ENCODE data around the gene TCF3. TPM values are rescaled to one million over a fixed set of nuclear protein-coding genes. Genes with fewer than 3 reads are reported as not detected.

The TCF3 gene
- polyA plus RNA-seq, 3 donors = 2.4 to 36.2 (median 3.3) TPM

DNA sequence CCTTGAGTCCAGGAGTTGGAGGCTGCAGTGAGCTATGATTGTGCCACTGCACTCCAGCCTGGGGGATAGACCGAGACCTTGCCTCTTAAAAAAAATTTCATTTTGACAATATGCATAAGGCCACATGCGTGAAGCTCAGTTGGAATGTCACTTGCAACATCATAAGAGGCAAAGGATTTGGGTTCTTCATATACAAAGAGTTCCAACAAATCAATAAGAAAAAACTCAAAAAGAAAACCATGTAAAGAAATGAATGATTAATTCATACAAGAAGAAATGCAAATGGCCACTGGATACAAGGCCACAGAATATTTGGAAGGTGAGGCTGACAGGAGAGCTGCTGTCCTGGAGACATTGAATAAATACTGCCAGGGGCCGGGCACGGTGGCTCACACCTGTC, 9.6 kb upstream of the TCF3 start:
- Histone ChIP-seq H3K27me3 (ENCODE audit: control insufficient read depth in 2 of 2, insufficient read depth in 2 of 2, low read length in 2 of 2) (peaks cover 0 to 2% of the 10 kb centered on the region in 2 donors), H2AFZ (ENCODE audit: insufficient read depth, low read depth, low read length, poor library complexity, severe bottlenecking) (no peak overlapping the region), H3K27ac (ENCODE audit: low read depth in 1 of 2, low read length in 2 of 2) (no peak overlapping the region), H3K36me3 (replicated peaks in 1 of 2; ENCODE audit: control insufficient read depth in 1 of 2, insufficient read depth in 2 of 2, low read length in 2 of 2) (no peaks in the 10 kb centered on the region), H4K20me1 (ENCODE audit: insufficient read depth, low read length) (no peaks in the 10 kb centered on the region), H3K4me3 (replicated peaks in 1 of 3; ENCODE audit: low read depth in 2 of 3, low read length in 3 of 3) (no peak overlapping the region), H3K4me2 (replicated peaks; ENCODE audit: extremely low read depth, low read length, poor library complexity, severe bottlenecking) (no peak overlapping the region), H3K4me1 (ENCODE audit: control insufficient read depth in 1 of 2, insufficient read depth in 2 of 2, low read length in 2 of 2) (peaks cover 3 to 7% of the 10 kb centered on the region in 2 donors), H3K9ac (ENCODE audit: insufficient read depth, low read length, poor library complexity, severe bottlenecking) (no peak overlapping the region), H3K79me2 (ENCODE audit: insufficient read depth, low read length) (no peaks in the 10 kb centered on the region), H3K9me3 (replicated peaks in 1 of 2; ENCODE audit: control insufficient read depth in 1 of 2, insufficient read depth in 1 of 2, low read length in 2 of 2) (no peaks in the 10 kb centered on the region)
- no peak for DNase-seq
- H3K9me3 Mint-ChIP-seq = peaks cover 0 to 11% (median 3%) of the 10 kb centered on the region in 7 donors
- intact Hi-C loops (cut with micrococcal nuclease) = no loop called here
- peaks cover 13% of the 10 kb centered on the region for H3K4me1 Mint-ChIP-seq
- no peak overlapping the region for H3K27ac Mint-ChIP-seq
- 100% methylated on average over 1 of the region's 4 CpGs for WGBS (ENCODE audit: insufficient coverage)
- TF ChIP-seq, protein P1, sequence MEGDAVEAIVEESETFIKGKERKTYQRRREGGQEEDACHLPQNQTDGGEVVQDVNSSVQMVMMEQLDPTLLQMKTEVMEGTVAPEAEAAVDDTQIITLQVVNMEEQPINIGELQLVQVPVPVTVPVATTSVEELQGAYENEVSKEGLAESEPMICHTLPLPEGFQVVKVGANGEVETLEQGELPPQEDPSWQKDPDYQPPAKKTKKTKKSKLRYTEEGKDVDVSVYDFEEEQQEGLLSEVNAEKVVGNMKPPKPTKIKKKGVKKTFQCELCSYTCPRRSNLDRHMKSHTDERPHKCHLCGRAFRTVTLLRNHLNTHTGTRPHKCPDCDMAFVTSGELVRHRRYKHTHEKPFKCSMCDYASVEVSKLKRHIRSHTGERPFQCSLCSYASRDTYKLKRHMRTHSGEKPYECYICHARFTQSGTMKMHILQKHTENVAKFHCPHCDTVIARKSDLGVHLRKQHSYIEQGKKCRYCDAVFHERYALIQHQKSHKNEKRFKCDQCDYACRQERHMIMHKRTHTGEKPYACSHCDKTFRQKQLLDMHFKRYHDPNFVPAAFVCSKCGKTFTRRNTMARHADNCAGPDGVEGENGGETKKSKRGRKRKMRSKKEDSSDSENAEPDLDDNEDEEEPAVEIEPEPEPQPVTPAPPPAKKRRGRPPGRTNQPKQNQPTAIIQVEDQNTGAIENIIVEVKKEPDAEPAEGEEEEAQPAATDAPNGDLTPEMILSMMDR (IDR thresholded peaks at IDR 0.05) = no peak
- no peak overlapping the region for H3K4me3 Mint-ChIP-seq
- no peaks in the 10 kb centered on the region for H3K36me3 Mint-ChIP-seq
- H3K27me3 Mint-ChIP-seq (ENCODE audit: low read depth in 3 of 3) = peaks cover 7 to 12% (median 10%) of the 10 kb centered on the region in 3 donors

DNA sequence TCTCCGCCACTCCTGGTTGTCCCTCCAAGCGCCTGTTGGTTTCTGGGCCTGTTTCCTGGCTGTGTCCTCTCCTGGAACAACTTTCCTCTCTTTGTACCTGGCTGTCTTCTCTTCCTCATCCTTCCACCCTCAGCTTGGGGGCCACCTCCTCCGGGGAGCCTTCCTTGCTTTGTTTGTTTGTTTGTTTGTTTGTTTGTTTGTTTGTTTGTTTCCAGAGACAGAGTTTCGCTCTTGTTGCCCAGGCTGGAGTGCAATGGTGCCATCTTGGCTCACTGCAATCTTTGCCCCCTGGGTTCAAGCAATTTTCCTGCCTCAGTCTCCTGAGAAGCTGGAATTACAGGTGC, 6.6 kb upstream of the TCF3 start:
- Histone ChIP-seq H3K27ac (ENCODE audit: low read depth in 1 of 2, low read length in 2 of 2) (no peak overlapping the region), H2AFZ (ENCODE audit: insufficient read depth, low read depth, low read length, poor library complexity, severe bottlenecking) (no peak overlapping the region), H3K9ac (ENCODE audit: insufficient read depth, low read length, poor library complexity, severe bottlenecking) (no peak overlapping the region), H4K20me1 (ENCODE audit: insufficient read depth, low read length) (no peaks in the 10 kb centered on the region), H3K4me2 (replicated peaks; ENCODE audit: extremely low read depth, low read length, poor library complexity, severe bottlenecking) (no peak overlapping the region), H3K4me1 (ENCODE audit: control insufficient read depth in 1 of 2, insufficient read depth in 2 of 2, low read length in 2 of 2) (peaks cover 19 to 28% of the 10 kb centered on the region in 2 donors), H3K9me3 (replicated peaks in 1 of 2; ENCODE audit: control insufficient read depth in 1 of 2, insufficient read depth in 1 of 2, low read length in 2 of 2) (no peaks in the 10 kb centered on the region), H3K79me2 (ENCODE audit: insufficient read depth, low read length) (no peaks in the 10 kb centered on the region), H3K4me3 (replicated peaks in 1 of 3; ENCODE audit: low read depth in 2 of 3, low read length in 3 of 3) (no peak overlapping the region), H3K36me3 (replicated peaks in 1 of 2; ENCODE audit: control insufficient read depth in 1 of 2, insufficient read depth in 2 of 2, low read length in 2 of 2) (no peaks in the 10 kb centered on the region), H3K27me3 (ENCODE audit: control insufficient read depth in 2 of 2, insufficient read depth in 2 of 2, low read length in 2 of 2) (no peaks in the 10 kb centered on the region)
- 95% methylated on average over 3 of the region's 4 CpGs for WGBS (ENCODE audit: insufficient coverage)
- Mint-ChIP-seq H3K4me3 (no peak overlapping the region), H3K27ac (peak overlapping the region in 1 of 7 donors; percentile 75), H3K9me3 (peaks cover 0 to 9% (median 3%) of the 10 kb centered on the region in 7 donors), H3K4me1 (peaks cover 32% of the 10 kb centered on the region), H3K27me3 (ENCODE audit: low read depth in 3 of 3) (peaks cover 2 to 3% (median 3%) of the 10 kb centered on the region in 3 donors), H3K36me3 (no peaks in the 10 kb centered on the region)
- DNase-seq = no peak
- intact Hi-C loops (cut with micrococcal nuclease) = no loop called here
- TF ChIP-seq, protein P1 (IDR thresholded peaks at IDR 0.05) = no peak
